Measurements from ENCODE around the gene SPATA31E1. TPM values are rescaled to one million over a fixed set of nuclear protein-coding genes. Genes with fewer than 3 reads are reported as not detected.

Gene SPATA31E1
- polyA plus RNA-seq, 1 donor: not detected

DNA sequence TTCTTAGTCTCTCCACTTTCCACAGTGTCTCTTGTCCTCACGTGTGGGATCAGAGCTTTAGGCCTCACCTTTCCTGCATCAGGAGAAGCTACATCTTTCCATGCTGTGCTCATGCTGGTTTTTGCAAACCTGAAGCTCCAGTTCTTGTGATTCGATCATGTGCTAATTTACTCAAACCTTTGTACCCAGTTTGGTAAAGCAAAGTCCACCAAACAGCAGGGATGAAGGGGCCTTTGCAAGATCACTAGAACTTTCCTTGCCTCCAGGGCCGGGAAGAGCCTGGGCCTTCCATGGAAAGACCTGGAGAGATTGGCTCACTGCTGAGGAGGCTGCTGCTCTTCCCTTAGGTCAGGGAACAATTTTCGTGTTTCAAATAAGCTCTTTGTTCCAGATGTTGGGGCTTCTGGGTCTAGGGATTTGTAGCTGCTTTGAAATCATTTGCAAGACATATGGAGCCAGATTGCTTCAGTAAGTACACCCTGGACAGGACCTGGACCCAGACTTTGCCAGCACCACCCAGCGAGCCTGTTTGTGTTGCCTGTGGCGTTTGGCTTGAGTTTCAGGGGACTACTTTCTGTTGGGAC is 18.7 kb upstream of the SPATA31E1 start:
- DNase-seq: no peak

DNA sequence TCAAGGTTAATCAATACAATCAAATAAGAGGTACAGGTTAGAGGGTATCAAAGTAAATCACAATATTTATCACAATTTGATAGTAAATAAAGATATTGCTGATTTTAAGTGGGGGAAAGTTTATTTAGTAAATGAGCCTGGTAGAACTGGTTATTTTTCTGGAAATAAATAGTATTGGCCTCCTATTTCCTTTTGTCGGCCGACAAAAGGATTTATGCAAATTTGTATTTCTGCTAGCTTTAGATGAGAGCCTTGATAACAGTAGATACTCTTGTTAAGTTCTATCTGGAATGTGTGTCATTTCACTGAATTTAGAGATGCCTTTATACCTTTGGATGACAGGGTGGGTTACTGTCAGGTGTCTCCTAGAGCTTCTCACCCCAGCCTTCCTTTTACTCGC is 17.8 kb upstream of the SPATA31E1 start:
- no peak for DNase-seq

DNA sequence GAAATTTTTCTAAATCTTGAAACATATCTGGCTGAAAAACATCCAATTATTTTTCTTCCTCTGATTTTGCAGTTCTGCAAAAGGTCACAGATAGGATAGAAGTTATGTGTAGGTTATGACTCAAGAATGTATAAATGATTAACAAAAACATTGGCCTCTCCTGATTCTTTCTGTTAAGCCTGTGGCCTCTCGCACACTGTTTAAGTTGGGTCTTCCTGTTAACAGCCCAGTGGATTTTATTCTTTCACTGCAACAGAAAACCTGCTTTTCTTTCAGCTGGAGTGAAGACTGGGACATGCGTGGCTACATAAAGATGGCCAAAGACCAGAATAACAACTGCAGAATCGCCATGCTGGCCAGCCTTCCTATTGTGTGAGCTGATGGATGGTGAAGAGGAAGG is 17.1 kb upstream of the SPATA31E1 start:
- no peak for DNase-seq

DNA sequence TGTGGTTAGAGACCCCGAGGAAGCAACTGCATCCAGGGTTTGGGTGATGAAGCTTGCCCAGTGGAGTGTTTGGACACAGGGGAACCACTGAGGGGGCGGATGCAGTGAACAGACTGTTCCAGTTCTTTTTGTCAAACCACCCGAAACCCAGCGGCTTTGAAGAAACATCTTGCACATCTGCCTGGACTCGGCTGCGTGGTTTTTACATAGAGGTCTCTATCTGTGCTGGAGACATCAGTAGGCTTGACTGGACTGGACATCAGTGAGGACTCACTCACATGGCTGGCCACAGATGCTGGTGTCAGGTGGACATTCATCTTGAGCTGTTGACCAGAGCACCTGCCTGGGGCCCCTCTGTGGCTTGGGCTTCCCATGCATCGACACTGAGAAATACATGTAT is 15.3 kb upstream of the SPATA31E1 start:
- DNase-seq: no peak

DNA sequence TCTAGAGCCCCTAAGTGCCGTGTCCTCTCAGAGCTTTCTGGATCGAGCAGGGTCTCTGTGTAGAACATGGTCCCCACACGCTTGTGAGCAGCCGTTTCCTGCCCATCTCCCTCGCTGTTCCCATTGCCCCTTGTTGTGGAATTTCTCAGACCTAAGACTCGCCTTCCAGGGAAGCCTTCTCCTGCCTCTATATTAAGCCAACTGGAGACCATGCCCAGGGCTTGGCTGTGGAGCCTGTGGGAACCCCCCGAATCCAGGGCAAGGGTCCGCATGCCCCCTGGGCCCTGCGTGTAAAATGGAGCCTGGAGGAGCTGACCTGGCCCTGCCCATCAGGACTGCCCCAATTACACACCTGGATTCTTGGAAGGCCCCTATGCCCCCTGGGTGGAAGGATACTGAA is 14.5 kb upstream of the SPATA31E1 start:
- no peak for DNase-seq

DNA sequence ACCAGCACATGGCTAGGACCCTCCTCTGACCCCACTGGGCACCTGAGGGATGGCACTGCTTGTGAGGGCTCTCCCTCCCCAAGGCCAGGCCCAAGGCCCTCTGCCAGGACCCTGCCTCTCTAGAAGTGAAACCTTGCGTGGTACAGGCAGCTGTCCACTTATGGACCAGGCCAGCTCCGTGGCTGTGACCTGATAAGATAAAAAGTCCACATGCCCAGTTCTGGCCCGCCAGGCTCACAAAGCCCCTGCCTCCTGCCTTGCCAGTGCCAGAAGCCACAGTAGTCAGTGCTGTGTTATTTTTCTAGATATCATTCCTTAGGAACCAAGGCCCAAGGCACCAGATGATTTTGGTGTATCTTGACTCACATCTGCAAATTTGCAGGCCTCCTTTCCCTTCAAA is 14.0 kb upstream of the SPATA31E1 start:
- no peak for DNase-seq

DNA sequence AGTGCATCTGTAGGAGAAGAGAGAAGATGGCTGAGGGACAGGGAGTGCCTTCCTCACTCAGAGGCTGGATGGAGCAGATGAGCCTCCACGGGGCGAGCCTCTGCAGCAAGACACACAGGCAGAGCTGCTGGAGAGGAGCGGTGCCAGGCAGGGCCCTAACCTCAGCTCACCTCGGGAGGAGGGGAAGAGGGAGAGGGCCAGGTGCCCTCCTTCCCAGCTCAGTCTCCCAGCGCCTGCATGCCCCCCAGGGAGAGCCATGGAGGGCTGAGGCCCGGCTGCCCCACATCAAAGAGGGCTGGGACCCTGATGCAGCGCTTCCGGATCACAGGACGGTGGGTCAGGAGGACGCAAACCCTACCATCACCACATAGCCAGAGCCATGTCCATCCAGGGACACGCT is 13.6 kb upstream of the SPATA31E1 start:
- no peak for DNase-seq

DNA sequence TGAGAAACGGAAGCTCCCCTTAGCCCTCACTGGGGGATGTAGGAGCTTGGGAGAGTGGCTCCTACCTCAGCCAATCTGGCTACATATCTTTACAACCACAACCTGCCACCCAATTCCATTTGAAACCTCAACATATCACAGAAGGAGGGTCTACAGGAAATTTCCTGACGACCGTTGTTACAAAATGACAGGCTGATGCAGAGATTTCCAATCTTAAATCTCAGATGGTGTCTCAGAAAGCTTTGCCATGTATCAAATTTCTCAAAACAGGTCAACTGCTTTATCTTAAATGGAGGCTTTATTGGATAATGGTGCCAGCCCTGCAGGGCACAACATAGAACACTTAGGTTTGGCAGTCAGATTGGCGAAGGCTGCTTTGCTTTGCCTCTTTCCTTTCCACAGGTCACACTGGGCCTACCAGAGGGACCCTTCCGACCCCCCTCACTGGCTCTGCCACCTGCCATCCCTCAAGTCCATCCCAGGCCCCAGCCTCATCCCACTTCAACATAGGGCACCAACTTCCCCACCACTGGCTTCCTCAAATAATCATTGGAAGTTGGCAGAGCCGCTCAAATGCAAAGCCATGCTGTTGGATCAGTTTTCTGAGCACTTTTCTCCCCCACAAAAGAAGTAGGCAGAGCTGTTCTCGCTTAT is 11.1 kb upstream of the SPATA31E1 start:
- DNase-seq: no peak

DNA sequence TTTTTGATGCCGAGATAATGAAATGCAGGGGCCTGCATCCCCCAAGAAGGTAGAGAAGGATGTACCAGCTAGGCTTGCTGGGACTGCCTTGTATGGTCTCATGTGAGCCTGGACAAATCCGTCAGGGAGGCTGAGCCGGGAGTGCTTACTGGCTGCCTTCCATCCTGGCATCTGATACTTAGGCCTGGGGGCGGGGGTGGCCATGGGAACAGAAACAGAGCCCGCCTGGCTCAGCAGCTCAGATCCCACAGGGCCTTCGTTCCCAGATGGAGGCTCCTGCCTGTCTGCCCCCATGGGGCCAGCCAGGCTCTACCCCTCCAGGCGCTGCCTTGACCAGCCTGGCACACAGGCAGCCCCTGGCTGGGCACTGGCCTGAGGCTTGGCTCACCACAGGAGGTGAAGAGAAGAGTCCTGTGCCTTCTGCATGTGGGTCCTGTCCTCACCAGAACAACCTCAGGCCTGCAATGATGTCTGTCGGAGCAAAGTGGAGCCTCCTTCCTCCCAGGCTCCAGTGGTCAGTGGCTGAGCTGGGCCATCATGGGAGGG is 10.5 kb upstream of the SPATA31E1 start:
- peak; percentile 26 for DNase-seq

DNA sequence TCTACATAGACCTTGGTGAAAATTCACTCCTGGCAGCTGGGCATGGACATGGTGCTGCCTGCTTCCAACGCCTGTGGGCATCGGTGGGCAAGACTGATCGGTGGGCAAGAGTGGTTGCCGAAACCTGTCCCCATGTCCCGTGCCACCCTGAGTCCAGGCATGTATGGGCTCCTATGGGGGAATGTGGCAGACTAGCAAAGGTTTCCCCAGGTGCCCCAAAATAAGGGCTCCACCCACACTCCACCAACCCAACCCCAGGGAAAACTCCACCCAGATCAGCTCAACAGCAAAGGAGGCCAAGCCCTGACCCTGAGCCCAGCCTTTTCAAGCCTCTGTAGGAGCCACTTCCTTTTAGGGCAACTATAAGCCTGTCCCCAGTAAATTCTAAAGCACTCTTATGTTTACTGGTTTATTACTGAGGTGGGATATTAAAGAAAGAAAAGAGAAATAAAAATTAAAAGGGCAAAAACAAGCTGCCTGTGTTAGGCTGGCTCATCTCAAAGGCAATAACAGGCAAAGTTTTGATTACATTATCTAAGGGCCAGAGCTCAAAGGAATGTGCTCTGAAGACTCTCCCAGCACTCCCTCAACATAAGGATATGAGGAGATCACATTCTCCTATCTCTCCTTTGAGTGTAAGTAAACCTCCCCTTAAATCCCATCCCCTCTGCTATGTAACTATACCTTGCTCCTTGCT is 8.9 kb upstream of the SPATA31E1 start:
- no peak for DNase-seq

DNA sequence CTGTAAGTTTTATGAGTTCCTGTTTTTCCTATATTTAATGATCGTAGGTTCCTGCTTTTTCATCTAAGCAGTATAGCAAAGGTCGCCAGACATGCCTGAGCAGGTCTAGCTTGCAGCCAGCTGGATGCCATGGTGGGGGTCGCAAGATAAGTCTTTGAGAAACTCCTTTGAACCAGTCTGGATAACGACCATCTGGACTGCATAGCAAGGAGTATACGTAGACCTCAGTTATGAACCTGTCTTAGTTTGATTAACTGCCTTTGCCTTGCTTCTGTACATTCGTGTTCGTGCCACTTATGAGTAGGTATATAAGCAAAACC is 8.4 kb upstream of the SPATA31E1 start:
- no peak for DNase-seq

DNA sequence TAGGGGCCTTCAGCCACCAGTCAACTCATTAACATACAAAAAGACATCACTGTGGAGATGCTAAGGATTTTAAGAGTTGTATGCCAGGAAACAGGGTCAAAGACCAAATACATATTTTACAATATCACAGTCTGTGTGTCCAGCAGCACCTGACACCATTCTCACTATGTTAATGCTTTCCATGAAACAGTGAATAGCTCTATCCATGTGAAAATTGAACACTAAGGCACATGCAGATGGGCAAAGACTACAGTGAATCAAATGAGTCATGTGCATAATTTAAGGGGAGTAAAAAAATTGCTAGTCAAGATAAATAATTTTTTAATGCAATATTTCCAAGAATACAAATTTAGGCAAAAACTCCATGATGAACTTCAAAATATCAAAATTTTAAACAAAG is 7.6 kb upstream of the SPATA31E1 start:
- no peak for DNase-seq

DNA sequence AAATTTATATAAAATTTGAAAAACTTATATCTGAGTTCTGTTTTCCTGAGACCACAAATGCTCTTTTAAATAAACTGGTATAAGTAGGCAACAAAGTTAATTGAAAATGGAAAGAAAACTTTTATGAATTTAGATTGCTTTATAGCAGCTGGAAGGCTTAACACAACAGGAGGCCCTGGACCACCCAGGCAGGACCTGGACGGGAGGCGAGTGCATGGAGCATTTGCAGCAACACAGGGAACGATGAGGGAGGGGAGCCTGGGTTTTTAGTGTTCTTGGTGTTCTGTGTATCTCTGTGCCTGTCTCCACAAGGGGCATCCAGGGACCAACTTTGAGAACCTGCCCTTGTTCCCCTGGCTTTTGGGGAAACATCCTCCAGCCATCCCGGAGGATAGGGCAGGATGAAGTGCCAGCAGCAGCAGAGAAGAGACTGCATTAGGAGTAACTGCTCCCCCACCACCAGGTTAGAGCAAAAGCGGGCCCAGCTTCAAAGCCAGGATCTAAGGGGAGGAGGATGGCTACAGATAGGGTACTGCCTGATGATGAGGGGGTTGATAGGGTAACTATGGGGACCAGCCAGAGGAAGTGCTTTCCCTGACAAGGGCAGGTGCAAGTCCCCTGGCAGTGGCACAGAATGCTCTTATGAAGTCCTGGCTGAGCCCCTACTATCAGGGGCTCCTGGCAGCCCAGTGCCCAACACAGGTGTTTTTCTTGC is 6.7 kb upstream of the SPATA31E1 start:
- no peak for DNase-seq

DNA sequence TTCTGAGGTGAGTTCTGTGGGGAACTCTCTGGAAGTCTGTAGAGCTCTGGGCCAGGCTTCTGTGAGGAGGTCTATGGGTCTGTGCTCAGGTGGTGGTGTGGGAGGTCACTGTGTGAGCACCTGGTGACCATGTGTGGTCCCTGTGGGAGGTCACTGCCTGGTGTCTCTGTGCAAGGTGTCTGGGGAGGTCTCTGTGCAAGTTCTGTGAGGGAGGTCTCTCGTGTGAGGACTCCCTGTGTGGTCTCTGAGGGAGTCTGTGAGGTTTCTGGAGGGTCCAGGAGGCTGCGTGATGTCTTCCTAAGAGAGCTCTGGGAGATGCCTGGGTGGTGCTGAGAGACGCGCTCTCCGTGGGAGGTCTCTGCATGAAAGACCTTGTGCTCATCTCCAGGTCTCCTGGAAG is 6.0 kb upstream of the SPATA31E1 start:
- no peak for DNase-seq

DNA sequence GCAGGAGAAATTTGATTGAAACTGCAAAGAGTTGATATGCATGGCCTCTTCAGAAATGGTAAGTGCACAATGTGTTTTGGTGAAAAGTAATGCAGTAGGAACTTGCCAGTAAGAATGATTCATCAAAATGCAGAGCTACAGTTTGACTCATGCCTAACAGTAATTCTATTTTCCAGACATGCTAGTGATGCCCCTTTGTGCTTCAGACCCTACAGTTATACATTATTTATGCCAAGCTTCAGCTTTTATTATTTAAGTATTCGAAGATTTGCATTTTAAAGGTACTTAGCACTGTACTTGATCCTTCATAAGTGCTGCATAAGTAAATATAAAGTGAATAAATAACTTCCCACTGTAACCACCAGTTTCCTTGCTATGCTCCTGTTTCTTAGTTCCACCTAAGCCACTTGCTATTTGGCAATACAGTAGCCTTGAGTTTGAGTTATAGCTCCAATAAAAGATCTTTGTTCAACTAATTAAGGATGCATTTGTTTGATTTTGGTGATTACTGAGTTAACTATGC is 3.6 kb upstream of the SPATA31E1 start:
- no peak for DNase-seq

DNA sequence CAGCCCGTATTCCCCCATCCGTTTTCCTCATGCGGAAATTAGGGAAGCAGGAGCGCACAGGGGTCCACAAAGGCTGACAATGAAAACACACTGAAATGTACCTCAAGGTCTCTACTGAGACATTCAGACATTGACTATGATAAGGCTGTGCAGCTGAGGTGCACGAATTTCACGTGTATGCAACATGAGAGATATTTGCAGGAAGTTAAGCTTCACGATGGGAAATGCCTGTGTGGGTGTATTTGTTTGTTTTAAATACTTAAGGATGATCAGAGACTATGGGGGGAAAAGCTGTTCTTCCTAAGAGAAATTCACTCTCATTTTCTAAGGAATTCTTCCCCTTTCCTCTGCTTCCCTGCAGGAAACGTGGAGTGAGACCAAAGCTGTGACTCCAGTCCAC is 2.6 kb upstream of the SPATA31E1 start:
- no peak for DNase-seq

DNA sequence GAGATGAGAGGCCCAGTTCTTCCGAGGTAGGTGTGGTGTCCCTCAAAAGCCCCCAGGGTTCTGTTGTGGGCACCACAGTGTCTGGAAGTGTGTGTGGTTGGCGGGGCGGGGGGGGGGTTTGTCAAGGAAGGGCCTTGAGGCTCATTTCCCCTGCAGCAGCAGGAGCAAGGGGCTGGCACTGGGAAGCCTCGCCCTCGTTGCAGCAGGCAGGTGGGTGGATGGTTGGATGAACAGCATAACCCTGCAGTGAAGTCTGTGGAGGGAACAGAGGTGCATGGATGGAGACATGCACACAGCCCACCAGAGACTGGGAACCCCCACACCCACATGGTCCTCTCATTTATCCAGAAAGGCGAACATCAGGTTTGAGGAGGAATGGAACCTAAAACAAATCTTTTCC is 2.0 kb upstream of the SPATA31E1 start:
- DNase-seq: no peak

DNA sequence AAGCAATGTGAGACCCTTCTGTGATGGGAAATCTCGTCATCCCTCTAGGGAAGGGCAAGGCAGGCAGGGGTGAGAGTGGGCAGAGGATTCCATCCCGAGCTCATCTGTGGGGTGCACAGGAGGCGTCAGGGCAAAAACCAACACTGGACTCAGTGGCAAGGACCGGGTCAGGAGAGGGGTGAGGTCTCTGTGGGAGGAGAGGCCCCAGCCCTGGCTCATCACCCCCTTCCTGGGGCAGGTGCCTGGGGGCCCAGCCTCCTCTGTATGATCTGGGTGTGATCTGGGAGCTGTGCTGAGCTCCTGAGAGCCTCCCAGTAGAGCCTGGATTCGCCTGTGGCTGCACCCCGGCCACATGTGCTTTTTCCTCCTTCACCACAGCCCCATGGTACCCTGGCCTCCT is 597 bp downstream of the SPATA31E1 start:
- DNase-seq: no peak

DNA sequence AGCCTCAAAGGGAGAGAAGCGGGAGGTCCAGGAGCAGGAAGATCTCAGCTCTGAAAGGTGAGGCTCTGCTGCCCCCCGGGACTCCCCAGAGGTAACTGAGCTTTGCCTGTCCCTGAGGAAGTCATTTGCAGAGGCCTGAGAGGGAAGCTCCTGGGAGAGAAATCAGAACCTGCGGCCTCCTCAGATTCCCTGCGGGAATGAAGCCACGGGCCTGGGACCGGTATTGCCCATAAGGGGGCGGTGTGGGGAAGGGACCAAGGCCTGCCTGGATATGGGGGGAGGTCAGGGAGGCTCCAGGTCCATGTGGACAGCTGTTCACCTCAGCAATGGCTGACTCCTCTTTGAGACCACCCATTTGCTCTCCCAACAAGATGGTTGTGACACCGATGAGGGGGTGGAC is 1.3 kb downstream of the SPATA31E1 start:
- DNase-seq: no peak

DNA sequence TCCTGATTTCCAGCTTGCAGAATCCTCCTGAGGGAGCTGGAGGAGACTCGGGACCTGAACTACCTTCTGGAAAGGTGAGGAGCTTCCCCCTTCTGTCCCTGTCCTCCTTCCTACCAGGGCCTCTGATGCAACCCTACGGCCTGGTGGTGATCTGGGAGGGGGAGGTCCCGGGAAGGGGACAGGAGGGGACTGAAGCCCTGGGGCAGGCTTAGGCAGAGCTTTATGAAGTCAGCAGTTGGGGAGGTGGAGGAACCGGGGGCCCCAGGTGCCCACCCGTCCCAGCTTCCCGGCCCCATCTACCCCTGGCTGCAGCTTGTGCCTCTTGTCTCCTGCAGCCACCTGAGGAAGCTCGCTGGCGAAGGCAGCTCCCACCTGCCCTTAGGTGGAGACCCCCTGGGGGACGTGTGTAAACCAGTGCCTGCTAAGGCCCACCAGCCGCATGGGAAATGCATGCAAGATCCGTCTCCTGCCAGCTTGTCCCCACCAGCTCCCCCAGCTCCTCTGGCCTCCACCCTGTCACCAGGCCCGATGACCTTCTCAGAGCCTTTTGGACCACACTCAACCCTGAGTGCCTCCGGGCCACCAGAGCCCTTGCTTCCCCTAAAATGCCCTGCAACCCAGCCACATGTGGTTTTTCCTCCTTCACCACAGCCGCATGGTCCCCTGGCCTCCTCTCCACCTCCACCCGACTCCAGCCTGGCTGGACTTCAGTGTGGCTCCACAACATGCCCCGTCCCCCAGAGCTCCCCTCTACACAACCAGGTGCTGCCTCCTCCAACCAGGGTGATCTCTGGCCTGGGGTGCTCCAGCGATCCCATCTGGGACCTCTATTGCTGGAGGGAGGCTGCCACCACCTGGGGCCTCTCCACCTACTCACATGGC is 2.1 kb downstream of the SPATA31E1 start:
- DNase-seq: no peak

DNA sequence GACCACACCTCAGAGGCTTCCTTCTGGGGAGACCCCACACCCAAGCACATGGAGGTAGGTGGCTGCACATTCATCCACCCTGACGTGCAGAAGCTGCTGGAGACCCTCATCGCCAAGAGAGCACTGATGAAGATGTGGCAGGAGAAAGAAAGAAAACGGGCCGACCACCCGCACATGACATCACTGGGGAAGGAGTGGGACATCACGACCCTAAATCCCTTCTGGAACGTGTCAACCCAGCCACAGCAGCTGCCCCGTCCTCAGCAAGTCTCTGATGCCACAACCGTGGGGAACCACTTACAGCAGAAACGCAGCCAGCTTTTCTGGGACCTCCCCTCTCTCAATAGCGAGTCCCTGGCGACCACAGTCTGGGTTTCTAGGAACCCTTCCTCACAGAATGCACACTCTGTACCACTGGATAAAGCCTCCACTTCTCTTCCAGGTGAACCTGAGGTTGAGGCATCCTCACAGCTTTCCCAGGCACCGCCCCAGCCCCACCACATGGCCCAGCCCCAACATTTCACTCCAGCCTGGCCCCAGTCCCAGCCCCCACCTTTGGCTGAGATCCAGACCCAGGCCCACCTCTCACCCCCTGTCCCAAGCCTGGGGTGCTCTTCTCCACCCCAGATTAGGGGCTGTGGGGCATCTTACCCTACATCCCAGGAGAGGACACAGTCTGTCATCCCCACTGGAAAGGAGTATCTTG is 3.0 kb downstream of the SPATA31E1 start:
- DNase-seq: no peak
